D341Med (cell line): ENCODE data around the gene TMEM86B.

Experiments
- DNase-seq: peaks from one replicate; pipeline ENCODE4 v3.0.0; 2012; ENCODE audit warnings: low spot score

Gene TMEM86B, protein sequence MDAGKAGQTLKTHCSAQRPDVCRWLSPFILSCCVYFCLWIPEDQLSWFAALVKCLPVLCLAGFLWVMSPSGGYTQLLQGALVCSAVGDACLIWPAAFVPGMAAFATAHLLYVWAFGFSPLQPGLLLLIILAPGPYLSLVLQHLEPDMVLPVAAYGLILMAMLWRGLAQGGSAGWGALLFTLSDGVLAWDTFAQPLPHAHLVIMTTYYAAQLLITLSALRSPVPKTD

DNA sequence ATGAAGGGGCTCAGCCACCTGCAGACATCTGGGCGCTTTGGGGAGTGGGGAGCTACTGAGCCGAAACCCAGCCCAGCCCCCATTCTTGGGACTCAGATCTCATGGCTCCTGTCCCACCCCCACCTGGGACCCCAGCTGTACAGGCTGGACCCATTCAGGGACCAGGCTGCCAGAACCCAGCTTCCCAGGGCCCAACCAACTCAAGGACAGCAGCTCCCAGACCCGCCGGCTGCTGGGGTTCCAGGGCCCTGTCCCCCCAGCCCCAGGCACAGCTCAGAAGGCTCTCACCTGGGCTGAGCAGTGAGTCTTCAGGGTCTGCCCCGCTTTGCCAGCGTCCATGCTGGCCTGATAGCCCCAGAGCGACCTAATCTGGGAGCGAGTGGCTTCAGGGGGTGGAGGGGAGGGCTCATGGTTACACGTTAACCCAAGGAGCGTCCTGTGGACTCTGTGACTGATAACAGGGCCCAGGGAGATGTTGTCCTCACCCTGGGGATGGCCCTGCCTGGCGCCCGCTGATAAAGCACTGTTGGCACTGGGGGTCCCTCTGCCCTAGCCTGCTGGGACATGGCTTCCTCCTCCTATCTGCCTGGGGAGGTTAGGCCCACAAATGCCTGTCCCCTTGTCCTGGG lies at the start of gene TMEM86B:
TSS of gene TMEM86B (minus strand) at position 361 of the 629 bp plus-strand sequence. CDS start at position 339, 22 bp downstream.
- no peak for DNase-seq

DNA sequence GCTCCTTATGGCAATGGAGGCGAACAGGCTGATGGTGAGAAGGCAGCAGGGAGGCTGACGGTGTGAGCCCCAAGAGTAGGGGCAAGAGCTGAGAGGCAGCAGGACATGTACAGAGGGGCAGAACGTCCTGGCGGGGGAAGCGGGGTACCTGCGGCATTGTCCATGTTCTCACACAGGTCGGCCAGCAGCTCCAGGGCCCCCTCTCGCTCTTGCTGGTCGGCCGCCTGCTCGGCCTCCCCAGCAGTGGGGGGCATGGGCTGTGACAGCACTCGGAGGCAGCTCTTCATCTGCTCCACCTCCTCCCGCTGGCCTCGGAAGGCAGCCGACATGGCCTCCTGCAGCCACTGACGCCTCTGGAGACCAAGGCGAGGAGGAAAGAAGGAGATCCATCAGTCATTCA lies 48.9 kb upstream of the TMEM86B start:
- no peak for DNase-seq

DNA sequence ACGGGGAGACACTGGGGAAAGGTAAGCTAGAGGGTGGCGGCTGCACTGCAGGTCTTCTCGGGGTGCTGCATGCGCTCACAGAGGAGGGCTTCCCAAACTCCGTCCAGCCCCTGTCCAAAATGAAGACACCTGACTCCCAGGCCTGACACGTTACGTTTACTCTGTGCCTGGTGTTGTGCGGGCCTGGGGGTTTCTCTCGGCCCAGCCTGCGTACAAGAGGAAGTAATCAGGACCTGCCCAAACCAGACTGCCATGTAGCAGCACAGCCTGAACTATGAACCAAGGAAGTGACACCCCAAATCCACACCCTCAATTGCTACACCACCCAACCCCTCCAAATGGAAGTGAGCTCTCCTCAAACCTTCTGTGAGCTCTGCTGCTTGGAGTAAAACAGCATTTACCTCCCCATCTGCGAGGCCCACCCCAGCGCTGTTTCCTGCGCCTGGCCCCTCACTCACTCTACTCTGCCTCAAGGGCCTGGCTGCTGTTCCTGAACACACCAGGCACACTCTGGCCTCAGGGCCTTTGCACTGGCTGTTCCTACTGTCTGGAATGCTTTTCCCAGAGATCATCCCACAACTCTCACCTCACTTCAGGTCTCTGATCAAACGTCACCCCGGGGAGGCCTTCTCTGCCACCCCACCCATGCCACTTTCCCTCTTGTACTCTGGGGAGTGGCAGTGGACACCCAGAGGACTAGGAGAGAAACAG lies 48.3 kb upstream of the TMEM86B start:
- DNase-seq = no peak

DNA sequence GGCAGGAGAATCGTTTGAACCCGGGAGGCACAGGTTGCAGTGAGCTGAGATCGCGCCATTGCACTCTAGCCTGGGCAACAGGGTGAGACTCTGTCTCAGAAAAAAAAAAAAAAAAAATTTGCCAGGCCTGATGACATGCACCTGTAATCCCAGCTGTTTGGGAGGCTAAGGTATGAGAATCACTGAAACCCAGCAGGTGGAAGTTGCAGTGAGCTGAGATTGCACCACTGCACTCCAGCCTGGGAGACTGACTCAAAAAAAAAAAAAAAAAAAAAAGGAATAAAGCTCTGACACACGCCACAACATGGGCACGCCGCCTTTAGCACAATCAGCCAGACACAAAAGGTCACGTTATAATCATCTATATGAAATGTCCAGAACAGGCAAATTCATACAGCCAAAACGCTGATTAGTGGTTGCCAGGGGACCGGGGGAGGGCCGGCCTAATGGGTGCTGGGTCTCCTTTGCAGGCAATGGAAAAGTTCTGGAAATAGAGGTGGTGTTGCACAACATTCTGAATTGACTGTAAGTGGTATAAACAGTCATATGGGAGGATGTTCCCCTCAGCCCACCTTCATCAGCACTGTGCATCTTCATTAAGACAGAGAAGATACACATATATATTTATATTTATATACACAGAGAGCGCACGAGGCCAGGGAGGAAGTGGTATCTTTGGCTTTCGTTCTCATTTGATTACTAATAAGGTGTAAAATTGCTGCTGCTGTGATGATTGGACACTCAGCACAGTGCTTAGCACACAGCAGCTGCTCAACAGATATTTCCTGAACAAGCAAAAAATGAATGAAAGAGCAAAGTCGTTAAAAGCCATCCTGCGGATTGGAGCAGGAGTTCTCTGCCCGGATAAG lies 47.5 kb upstream of the TMEM86B start:
- DNase-seq = no peak

- DNase-seq = no peak
These were observed 45.6 kb upstream of the TMEM86B start for GRCh38 chr19:55273978-55274707.

GRCh38 chr19:55272142-55272541 lies 43.6 kb upstream of the TMEM86B start:
- DNase-seq = no peak

DNA sequence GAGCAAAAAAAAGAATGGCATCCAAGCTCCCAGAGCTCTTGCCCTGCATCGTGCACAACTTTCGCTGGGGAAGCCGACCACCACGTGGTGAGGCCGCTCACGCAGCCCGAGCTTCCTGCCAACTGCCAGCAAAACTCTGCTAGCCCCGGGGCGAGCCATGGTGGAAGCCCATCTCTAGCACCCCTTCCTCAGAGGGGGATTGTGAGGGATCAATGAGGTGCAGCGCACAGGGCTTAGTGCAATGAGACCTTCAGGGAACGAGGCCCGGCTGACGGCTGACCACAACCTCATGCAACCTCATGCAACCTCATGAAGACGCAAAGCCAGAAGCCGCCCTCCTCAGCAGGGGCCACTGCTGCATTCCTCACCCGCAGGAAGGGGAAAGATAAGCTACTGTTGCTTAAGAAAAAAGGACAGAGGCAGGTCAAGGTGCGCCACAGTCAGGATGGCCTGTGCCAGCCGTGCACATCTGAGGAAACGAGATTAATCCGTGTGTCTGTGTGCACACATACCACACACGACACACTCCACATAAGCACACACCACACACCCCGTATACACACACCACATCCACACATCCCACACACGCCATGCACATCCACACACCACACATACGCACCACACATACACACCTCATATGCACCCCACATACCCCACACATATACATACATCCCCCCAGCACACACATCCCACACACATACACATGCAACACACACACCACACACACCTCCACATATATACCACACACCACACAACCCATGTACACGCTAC lies 41.8 kb upstream of the TMEM86B start:
- DNase-seq = no peak

- no peak for DNase-seq
These were observed 40.7 kb upstream of the TMEM86B start for GRCh38 chr19:55269299-55269698.

DNA sequence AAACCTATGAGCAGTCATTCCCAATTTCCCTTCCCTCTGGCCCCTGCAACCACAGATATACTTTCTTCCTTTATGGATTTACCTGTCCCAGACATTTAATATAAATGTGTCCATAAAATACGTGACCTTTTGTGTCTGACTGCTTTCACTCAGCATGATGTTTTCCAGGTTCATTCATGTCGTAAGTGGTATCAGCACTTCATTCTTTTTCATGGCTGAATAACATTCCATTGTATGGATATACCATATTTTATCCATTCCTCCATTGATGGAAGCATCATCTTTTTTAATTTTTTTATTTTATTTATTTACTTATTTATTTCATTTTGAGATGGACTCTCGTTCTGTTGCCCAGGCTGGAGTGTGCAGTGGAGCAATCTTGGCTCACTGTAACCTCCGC lies 38.3 kb upstream of the TMEM86B start:
- no peak for DNase-seq

DNA sequence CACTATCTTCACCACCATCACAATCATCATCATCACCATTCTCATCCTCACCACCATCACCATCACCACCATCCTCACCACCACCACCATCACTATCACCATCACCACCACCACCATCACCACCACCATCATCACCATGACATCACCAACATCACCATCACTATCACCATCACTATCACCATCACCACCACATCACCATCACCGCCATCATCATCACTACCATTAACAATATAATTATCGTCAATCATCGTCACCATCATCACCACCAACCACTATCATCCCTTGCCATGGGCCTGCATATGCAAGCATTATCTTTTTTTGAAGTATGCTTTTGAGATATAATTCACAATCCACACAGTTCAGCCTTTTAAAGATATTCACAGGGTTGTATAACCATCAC lies 37.8 kb upstream of the TMEM86B start:
- DNase-seq = no peak

DNA sequence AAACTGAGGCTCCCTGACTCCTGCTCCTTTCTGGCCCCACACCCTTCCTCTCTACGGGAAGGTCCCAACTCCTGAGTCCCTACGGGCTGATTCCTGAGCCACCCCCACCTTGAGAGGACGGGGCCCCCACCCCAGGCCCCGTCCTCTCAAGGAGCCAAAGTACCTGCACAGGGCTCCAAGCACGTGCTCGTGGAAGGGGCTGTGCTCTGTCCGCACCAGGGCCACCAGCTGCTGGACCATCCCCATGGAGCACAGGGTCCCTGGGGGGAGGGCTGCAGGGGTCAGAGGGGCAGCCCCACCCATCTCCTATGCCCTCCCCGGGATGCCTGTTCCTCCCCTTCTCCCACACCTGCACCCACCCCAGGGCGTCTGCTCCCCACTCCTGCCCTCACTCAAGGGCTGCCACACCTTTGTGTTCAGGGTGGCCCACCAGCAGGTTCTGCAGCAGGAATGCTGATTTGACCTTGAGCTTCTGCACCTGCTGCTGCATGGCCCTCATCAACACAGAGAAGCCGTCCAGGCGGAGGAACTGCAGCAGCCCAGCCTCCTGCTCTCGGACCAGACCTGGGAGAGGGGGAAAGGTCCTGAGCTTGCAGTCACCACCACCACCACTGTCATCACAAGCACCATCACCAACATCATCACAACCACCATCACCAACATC lies 37.3 kb upstream of the TMEM86B start:
- no peak for DNase-seq

- DNase-seq = no peak
These were observed 36.6 kb upstream of the TMEM86B start for GRCh38 chr19:55265173-55265572.

- no peak for DNase-seq
These were observed 36.0 kb upstream of the TMEM86B start for GRCh38 chr19:55264531-55264930.

GRCh38 chr19:55262359-55262758 lies 33.8 kb upstream of the TMEM86B start:
- no peak for DNase-seq

GRCh38 chr19:55261671-55262126 lies 33.1 kb upstream of the TMEM86B start:
- no peak for DNase-seq

DNA sequence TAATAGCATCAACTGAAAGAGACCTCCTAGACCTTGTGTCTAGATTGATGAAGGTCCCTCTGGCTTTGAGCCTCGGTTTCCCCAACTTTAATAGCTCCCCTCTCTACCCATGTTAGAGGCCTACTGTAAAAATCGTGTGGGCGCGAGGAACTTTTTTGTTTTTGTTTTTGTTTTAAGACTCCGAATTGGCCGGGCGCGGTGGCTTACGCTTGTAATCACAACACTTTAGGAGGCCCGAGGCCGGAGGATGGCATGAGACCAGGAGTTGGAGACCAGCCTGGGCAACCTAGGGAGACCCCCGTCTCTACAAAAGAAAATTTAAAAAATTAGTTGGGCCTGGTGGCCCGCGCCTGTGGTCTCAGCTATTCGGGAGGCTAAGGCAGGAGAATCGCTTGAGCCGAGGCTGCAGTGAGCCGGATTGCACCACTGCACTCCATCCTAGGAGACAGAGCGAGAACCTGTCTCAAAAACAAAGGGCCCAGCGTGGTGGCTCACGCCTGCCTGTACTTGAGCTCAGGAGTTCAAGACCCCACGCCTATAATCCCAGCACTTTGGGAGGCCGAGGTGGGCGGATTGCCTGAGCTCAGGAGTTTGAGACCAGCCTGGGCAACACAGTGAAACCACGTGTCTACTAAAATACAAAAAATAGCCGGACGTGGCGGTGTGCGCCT lies 31.1 kb upstream of the TMEM86B start:
- DNase-seq = no peak

- peak; percentile 100 for DNase-seq
These were observed 30.4 kb upstream of the TMEM86B start, which contains the start of gene PPP6R1 for GRCh38 chr19:55258828-55259539. TSS of gene PPP6R1 (minus strand) at chr19:55259017. CDS start at chr19:55247103, 11,914 bp downstream.

- DNase-seq = peak; percentile 88
These were observed 29.9 kb upstream of the TMEM86B start for GRCh38 chr19:55258476-55258827.
